ENCODE data around the gene OR4D1. TPM values are rescaled to one million over a fixed set of nuclear protein-coding genes. Genes with fewer than 3 reads are reported as not detected.

Gene OR4D1
- total RNA-seq, 1 donor from 2014 or later, result not detected

DNA sequence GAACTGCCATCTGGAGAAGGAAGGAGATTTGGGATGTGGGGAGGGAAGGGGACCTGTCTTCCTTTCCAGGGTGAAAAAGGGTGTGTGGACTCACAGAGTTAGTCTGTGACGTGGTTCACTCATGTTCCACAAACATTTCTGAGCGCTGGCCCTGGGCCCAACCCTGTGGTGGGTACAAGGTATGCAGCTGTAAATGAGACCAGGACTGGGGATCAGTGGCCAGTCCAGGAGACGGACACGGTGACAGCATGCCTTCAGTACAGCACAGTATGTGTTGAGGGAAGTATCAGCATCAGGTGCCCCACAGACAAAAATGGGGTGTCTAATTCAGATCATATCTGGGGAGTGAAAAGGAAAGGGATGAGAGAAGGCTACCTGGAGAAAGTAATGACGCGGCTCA lies 38.9 kb downstream of the OR4D1 start:
- no peak for DNase-seq (ENCODE audit: low spot score)
- Mint-ChIP-seq H3K27ac (ENCODE audit: unreplicated experiment) (no peak overlapping the region), H3K27me3 (ENCODE audit: low read depth) (peaks cover 30% of the 10 kb centered on the region), H3K4me3 (ENCODE audit: unreplicated experiment) (no peak overlapping the region), H3K4me1 (ENCODE audit: low read depth) (peaks cover 6% of the 10 kb centered on the region), H3K36me3 (ENCODE audit: low read depth) (no peaks in the 10 kb centered on the region), H3K9me3 (ENCODE audit: low read depth) (no peaks in the 10 kb centered on the region)
- TF ChIP-seq, protein P1, sequence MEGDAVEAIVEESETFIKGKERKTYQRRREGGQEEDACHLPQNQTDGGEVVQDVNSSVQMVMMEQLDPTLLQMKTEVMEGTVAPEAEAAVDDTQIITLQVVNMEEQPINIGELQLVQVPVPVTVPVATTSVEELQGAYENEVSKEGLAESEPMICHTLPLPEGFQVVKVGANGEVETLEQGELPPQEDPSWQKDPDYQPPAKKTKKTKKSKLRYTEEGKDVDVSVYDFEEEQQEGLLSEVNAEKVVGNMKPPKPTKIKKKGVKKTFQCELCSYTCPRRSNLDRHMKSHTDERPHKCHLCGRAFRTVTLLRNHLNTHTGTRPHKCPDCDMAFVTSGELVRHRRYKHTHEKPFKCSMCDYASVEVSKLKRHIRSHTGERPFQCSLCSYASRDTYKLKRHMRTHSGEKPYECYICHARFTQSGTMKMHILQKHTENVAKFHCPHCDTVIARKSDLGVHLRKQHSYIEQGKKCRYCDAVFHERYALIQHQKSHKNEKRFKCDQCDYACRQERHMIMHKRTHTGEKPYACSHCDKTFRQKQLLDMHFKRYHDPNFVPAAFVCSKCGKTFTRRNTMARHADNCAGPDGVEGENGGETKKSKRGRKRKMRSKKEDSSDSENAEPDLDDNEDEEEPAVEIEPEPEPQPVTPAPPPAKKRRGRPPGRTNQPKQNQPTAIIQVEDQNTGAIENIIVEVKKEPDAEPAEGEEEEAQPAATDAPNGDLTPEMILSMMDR (IDR thresholded peaks at IDR 0.05), result no peak

DNA sequence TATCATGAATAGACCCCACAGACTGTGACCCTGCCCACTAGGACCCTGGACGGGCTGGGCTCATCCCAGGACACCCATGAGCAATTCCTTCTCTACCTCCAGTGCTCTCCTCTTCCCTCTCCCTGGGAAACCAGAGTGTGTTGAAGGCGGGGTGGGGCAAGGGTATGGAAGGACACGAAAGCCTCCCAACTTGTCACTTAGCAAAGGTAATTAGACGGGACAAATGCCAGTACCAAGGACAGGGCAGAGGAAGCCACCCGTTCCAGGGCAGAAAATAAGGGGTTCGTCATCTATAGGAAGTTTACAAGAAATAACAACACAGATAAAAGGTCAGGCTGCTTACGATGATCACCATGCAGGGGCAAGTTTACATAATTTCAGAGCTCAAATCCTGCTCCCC lies 39.5 kb downstream of the OR4D1 start:
- no peak overlapping the region for H3K4me3 Mint-ChIP-seq (ENCODE audit: unreplicated experiment)
- peaks cover 6% of the 10 kb centered on the region for H3K4me1 Mint-ChIP-seq (ENCODE audit: low read depth)
- TF ChIP-seq, protein P1 (IDR thresholded peaks at IDR 0.05), result no peak
- H3K36me3 Mint-ChIP-seq (ENCODE audit: low read depth), result no peaks in the 10 kb centered on the region
- H3K27ac Mint-ChIP-seq (ENCODE audit: unreplicated experiment), result no peak overlapping the region
- no peaks in the 10 kb centered on the region for H3K9me3 Mint-ChIP-seq (ENCODE audit: low read depth)
- no peak for DNase-seq (ENCODE audit: low spot score)
- peaks cover 31% of the 10 kb centered on the region for H3K27me3 Mint-ChIP-seq (ENCODE audit: low read depth)

DNA sequence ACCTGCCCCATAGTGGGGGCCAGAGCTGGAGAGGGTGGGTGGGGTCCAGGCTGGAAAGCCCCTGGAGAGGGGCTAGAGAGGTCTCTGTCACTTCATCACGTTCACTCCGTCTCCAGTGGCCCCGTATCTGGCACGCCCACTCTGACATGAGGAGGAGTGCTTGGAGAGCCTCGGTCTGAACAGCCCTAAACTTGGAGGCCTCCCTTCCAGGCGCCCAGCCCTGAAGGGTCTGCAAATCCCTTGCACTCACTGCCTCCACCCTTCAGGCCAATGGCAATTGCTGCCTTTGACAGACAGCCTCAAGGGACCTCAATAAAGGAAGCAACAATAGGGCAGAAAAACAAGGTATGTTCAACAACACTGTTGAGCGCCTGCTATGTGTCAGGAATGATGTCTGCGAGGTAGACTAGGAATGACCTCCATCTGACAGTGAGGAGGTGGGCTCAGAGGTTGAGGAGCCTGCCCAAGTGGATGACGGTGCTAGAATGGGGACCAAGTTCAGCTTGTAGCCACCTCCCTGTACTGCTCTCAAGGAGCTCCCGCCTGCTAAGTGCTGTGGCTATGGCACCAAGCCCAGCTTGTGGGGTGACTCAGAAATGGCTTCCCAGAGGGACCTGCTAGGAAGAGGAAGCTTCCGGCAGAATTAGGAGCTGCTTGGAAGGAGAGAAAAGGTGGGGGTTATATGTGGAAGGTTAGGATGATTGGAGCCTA lies 41.4 kb downstream of the OR4D1 start:
- Mint-ChIP-seq H3K27ac (ENCODE audit: unreplicated experiment) (no peak overlapping the region), H3K4me1 (ENCODE audit: low read depth) (peaks cover 6% of the 10 kb centered on the region), H3K9me3 (ENCODE audit: low read depth) (no peaks in the 10 kb centered on the region), H3K4me3 (ENCODE audit: unreplicated experiment) (no peak overlapping the region), H3K36me3 (ENCODE audit: low read depth) (no peaks in the 10 kb centered on the region), H3K27me3 (ENCODE audit: low read depth) (peaks cover 37% of the 10 kb centered on the region)
- DNase-seq (ENCODE audit: low spot score), result no peak
- TF ChIP-seq, protein P1 (IDR thresholded peaks at IDR 0.05), result no peak

DNA sequence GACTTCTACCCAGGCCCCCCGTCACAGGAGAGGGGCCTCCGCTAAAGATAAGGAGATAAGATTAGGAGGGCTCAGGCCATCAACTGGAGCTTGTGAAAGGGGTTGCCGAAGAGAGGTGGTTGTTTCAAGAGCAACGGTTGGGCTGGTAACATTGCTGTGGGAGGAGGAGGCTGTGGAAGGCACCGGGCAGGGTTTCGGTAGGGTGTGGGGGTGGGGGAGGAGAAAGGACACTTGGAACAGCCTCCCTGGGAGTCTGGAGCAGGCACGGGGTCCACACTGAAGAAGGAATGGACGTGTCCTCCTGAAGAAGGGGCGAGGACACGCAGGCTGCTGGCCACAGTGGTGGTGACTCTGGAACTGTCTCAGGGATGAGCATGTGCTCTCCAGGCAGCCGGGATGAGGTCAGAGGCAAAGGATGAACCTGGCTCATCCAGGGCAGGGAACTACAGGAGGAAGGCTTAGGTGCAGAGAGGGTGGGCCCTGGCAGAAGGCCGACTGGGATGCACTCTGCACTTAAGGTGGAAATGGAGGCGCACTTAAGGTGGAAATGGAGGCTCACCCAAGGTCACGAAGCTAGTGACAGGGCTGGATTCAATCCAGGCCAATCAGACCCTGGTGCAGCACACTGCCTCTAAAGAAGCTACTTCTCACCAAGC lies 43.2 kb downstream of the OR4D1 start:
- H3K27me3 Mint-ChIP-seq (ENCODE audit: low read depth), result peaks cover 43% of the 10 kb centered on the region
- H3K4me1 Mint-ChIP-seq (ENCODE audit: low read depth), result peaks cover 6% of the 10 kb centered on the region
- no peaks in the 10 kb centered on the region for H3K36me3 Mint-ChIP-seq (ENCODE audit: low read depth)
- TF ChIP-seq, protein P1 (IDR thresholded peaks at IDR 0.05), result no peak
- no peaks in the 10 kb centered on the region for H3K9me3 Mint-ChIP-seq (ENCODE audit: low read depth)
- H3K27ac Mint-ChIP-seq (ENCODE audit: unreplicated experiment), result no peak overlapping the region
- no peak overlapping the region for H3K4me3 Mint-ChIP-seq (ENCODE audit: unreplicated experiment)
- DNase-seq (ENCODE audit: low spot score), result no peak

DNA sequence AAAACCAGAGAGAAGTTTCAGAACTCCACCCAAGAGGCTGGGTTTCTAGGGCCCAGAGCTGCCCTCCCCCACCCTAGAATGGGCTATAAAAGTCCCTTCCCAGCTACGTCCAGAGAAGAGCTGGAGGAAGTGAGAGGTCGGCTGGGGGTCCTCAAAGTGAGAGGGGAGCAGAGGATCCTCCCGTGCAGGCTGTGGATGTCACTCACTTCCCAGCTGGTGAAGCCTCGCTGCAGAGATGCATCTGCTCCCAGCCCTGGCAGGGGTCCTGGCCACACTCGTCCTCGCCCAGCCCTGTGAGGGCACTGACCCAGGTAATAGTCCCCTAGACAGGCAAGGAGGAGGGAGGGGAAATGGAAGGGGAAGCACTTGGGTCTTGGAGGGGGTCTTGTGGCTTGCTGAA lies 44.4 kb downstream of the OR4D1 start, which contains the start of gene EPX:
Gene EPX (plus strand): TSS at position 115 of the 400 bp plus-strand sequence. CDS start 121 bp downstream, at position 236.
- no peak within 1 kb of the TSS for H3K27ac Mint-ChIP-seq (ENCODE audit: unreplicated experiment)
- no peaks in the 10 kb centered on the region for H3K36me3 Mint-ChIP-seq (ENCODE audit: low read depth)
- H3K4me1 Mint-ChIP-seq (ENCODE audit: low read depth), result peaks cover 6% of the 10 kb centered on the region
- H3K27me3 Mint-ChIP-seq (ENCODE audit: low read depth), result peaks cover 48% of the 10 kb centered on the region
- no peak for DNase-seq (ENCODE audit: low spot score)
- H3K4me3 Mint-ChIP-seq (ENCODE audit: unreplicated experiment), result no peak within 1 kb of the TSS
- TF ChIP-seq, protein P1 (IDR thresholded peaks at IDR 0.05), result no peak
- no peaks in the 10 kb centered on the region for H3K9me3 Mint-ChIP-seq (ENCODE audit: low read depth)

Data from chondrocyte (in vitro differentiated cells).